Ishikawa (cell line): ENCODE results near the gene TEAD4.

Experiments used
- CEBPB ChIP-seq: IDR thresholded peaks from 2 replicates; pipeline ENCODE4 v1.6.1; 2012
- CREB1 ChIP-seq: IDR thresholded peaks from 2 replicates; pipeline ENCODE4 v1.6.1; 2012; ENCODE audit warnings: low read depth
- EGR1 ChIP-seq: IDR thresholded peaks from 2 replicates; pipeline ENCODE4 v1.6.1; 2012
- EP300 ChIP-seq: IDR thresholded peaks from 2 replicates; pipeline ENCODE4 v1.6.1; 2012; ENCODE audit warnings: borderline replicate concordance
- FOXM1 ChIP-seq: IDR thresholded peaks from 2 replicates; pipeline ENCODE4 v1.6.1; 2012; ENCODE audit warnings: low read depth, borderline replicate concordance
- NFIC ChIP-seq: IDR thresholded peaks from 2 replicates; pipeline ENCODE4 v1.6.1; 2012
- RAD21 ChIP-seq: IDR thresholded peaks from 2 replicates; pipeline ENCODE4 v1.6.1; 2012; ENCODE audit warnings: low read depth
- TAF1 ChIP-seq: IDR thresholded peaks from 2 replicates; pipeline ENCODE4 v1.6.1; 2012; ENCODE audit warnings: low read depth, mild to moderate bottlenecking
- TCF12 ChIP-seq: IDR thresholded peaks from 2 replicates; pipeline ENCODE4 v1.6.1; 2012; ENCODE audit warnings: low read depth
- TEAD4 ChIP-seq: IDR thresholded peaks from 2 replicates; pipeline ENCODE4 v1.6.1; 2012
- YY1 ChIP-seq: IDR thresholded peaks from 2 replicates; pipeline ENCODE4 v1.6.1; 2012; ENCODE audit warnings: low read depth
- ZBTB7A ChIP-seq: IDR thresholded peaks from 2 replicates; pipeline ENCODE4 v1.6.1; 2012; ENCODE audit warnings: low read depth
- TF ChIP-seq, protein P1 (sequence below): IDR thresholded peaks from 2 replicates; pipeline ENCODE4 v1.6.1; 2012; ENCODE audit warnings: low read depth, mild to moderate bottlenecking
- TF ChIP-seq, protein P2 (sequence below): IDR thresholded peaks from 2 replicates; pipeline ENCODE4 v1.6.1; 2012
- TF ChIP-seq, protein P3 (sequence below): IDR thresholded peaks from 2 replicates; pipeline ENCODE4 v1.6.1; 2012

Gene TEAD4

DNA sequence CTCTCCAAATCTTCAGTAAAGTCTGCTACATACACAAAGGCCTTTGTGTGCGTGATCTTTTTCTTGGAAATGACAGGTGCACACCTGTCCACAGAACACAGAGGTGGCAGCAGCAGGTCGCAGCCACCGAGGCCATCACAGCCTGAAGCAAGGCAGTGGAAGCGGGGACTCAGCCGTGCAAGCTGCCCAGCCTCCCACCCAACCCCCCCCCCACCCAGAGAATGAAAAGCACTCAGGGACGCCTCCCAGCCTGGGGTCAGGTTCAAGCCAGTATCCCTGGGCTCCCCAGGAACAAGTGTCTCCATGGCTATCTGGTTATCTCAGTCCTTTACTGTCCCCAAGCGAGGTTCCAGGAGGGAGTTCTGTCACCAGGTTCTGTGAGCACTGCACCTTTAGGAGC lies 86.8 kb downstream of the TEAD4 start:
- TF ChIP-seq NFIC (no peak), EP300 (no peak), TEAD4 (no peak), FOXM1 (no peak), CREB1 (no peak), ZBTB7A (no peak), RAD21 (no peak), TCF12 (no peak), TAF1 (no peak), CEBPB (no peak)
- TF ChIP-seq, protein P1, sequence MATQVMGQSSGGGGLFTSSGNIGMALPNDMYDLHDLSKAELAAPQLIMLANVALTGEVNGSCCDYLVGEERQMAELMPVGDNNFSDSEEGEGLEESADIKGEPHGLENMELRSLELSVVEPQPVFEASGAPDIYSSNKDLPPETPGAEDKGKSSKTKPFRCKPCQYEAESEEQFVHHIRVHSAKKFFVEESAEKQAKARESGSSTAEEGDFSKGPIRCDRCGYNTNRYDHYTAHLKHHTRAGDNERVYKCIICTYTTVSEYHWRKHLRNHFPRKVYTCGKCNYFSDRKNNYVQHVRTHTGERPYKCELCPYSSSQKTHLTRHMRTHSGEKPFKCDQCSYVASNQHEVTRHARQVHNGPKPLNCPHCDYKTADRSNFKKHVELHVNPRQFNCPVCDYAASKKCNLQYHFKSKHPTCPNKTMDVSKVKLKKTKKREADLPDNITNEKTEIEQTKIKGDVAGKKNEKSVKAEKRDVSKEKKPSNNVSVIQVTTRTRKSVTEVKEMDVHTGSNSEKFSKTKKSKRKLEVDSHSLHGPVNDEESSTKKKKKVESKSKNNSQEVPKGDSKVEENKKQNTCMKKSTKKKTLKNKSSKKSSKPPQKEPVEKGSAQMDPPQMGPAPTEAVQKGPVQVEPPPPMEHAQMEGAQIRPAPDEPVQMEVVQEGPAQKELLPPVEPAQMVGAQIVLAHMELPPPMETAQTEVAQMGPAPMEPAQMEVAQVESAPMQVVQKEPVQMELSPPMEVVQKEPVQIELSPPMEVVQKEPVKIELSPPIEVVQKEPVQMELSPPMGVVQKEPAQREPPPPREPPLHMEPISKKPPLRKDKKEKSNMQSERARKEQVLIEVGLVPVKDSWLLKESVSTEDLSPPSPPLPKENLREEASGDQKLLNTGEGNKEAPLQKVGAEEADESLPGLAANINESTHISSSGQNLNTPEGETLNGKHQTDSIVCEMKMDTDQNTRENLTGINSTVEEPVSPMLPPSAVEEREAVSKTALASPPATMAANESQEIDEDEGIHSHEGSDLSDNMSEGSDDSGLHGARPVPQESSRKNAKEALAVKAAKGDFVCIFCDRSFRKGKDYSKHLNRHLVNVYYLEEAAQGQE = no peak
- TF ChIP-seq, protein P2, sequence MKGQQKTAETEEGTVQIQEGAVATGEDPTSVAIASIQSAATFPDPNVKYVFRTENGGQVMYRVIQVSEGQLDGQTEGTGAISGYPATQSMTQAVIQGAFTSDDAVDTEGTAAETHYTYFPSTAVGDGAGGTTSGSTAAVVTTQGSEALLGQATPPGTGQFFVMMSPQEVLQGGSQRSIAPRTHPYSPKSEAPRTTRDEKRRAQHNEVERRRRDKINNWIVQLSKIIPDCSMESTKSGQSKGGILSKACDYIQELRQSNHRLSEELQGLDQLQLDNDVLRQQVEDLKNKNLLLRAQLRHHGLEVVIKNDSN = no peak

- TF ChIP-seq FOXM1 = no peak
- TF ChIP-seq, protein P2 = no peak
- no peak for TF ChIP-seq EGR1
- TF ChIP-seq EP300 = no peak
- no peak for TF ChIP-seq CEBPB
- TF ChIP-seq CREB1 = no peak
- TF ChIP-seq, protein P1 = no peak
- no peak for TF ChIP-seq TEAD4
- no peak for TF ChIP-seq RAD21
- no peak for TF ChIP-seq TAF1
- no peak for TF ChIP-seq TCF12
- TF ChIP-seq NFIC = no peak
- TF ChIP-seq YY1 = no peak
- TF ChIP-seq, protein P3, sequence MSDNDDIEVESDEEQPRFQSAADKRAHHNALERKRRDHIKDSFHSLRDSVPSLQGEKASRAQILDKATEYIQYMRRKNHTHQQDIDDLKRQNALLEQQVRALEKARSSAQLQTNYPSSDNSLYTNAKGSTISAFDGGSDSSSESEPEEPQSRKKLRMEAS = no peak
- no peak for TF ChIP-seq ZBTB7A
Measured at GRCh38 chr12:3046441-3047200, 87.4 kb downstream of the TEAD4 start.

GRCh38 chr12:3047961-3048360 lies 88.8 kb downstream of the TEAD4 start:
- TF ChIP-seq TAF1 = no peak
- TF ChIP-seq, protein P2 = no peak
- TF ChIP-seq TCF12 = no peak
- no peak for TF ChIP-seq NFIC
- TF ChIP-seq CREB1 = no peak

- TF ChIP-seq TCF12 (no peak), YY1 (no peak), ZBTB7A (no peak), TEAD4 (no peak), FOXM1 (no peak), RAD21 (no peak), EGR1 (no peak), CREB1 (no peak), EP300 (no peak), TAF1 (no peak)
- TF ChIP-seq, protein P2 = no peak
- TF ChIP-seq, protein P1 = no peak
Measured at GRCh38 chr12:3048540-3048939, 89.3 kb downstream of the TEAD4 start.
